IPS-20b (cell line): Measurements from ENCODE around the gene SERPINA3.

Experiments
- H3K27ac ChIP-seq: one replicate; pipeline ENCODE4 v1.5.1; 2013; ENCODE audit warnings: low read length
- H3K27me3 ChIP-seq: 2 replicates; pipeline ENCODE4 v1.6.1; 2013; ENCODE audit warnings: mild to moderate bottlenecking, low read length, inconsistent platforms; ENCODE audit not compliant: insufficient read depth
- H3K36me3 ChIP-seq: 2 replicates; pipeline ENCODE4 v1.6.1; 2013; ENCODE audit warnings: low read depth, mild to moderate bottlenecking, inconsistent platforms, low read length, moderate library complexity; ENCODE audit not compliant: insufficient read depth
- H3K4me1 ChIP-seq: 2 replicates; pipeline ENCODE4 v1.6.1; 2013; ENCODE audit warnings: mild to moderate bottlenecking, control low read depth, inconsistent platforms, low read length, moderate library complexity; ENCODE audit not compliant: insufficient read depth
- H3K4me3 ChIP-seq: 2 replicates; pipeline ENCODE4 v1.5.1; 2013; ENCODE audit warnings: mild to moderate bottlenecking, low read length, inconsistent platforms
- H3K9ac ChIP-seq: 2 replicates; pipeline ENCODE4 v1.6.1; 2013; ENCODE audit warnings: low read depth, mild to moderate bottlenecking, inconsistent platforms, low read length, moderate library complexity
- H3K9me3 ChIP-seq: 2 replicates; pipeline ENCODE4 v1.6.1; 2013; ENCODE audit warnings: mild to moderate bottlenecking, low read depth, low read length, inconsistent platforms; ENCODE audit not compliant: insufficient read depth

Gene SERPINA3

DNA sequence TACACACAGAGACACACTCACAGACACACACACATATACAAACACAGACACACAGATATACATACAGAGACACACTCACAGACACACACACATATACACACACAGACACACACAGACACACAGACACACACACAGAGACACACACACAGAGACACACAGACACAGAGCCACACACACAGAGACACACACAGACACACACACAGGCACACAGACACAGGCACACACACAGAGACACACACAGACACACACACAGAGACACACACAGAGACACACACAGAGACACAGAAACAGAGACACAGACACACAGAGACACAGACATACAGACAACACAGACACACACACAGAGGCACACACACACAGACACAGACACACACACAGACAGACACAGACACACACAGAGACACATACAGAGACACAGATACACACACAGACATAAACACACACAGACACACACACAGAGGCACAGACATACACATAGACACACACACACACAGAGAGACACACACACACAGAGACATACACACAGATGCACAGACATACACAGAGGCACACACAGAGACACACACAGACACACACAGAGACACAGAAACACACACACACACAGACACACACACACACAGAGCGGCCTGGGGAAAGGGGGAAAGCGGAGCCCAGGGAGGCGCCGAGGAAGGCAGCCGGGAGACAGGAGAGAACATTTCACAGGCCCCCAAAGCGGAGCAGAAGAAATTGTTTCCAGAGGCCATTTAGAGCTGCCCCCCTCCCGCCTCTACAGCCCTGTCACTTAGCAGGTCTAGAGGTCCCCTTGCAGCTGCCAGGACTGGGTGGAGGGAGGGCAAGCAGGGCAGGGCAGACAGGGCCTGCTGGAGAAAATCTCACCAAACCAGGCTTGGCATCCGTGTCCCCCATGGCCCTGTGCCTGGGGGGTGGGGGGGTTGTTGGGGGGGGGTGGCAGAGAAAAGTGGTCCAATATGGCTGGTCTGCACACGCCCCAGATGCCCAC, 38.9 kb downstream of the SERPINA3 start:
- Histone ChIP-seq H3K4me3 (no peak overlapping the region), H3K27me3 (no peaks in the 10 kb centered on the region), H3K9ac (no peak overlapping the region), H3K4me1 (no peaks in the 10 kb centered on the region), H3K9me3 (peaks cover 4% of the 10 kb centered on the region; the same call in 1 of the 2 replicates), H3K27ac (no peak overlapping the region), H3K36me3 (no peaks in the 10 kb centered on the region)

DNA sequence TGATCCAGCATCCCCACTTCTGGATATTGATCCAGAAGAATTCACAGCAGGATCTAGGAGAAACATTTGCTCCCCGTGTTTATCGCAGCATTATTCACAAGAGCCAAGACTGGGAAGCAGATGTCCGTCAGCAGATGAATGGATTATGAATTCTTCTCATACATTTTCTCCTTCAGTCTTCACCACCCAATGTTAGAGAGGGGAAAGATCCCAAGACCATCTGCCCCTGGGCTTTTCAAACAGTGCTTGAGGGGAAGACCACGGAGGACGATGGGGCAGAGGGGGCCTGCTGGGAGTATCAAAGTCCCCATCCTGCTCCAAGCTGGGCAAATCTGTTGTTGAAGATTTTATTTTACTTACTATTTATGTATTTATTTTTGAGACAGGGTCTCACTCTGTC, 41.1 kb downstream of the SERPINA3 start:
- no peaks in the 10 kb centered on the region for H3K27me3 ChIP-seq
- H3K27ac ChIP-seq, result no peak overlapping the region
- H3K4me3 ChIP-seq, result no peak overlapping the region
- no peaks in the 10 kb centered on the region for H3K9me3 ChIP-seq
- no peaks in the 10 kb centered on the region for H3K36me3 ChIP-seq
- H3K9ac ChIP-seq, result no peak overlapping the region
- H3K4me1 ChIP-seq, result no peaks in the 10 kb centered on the region

DNA sequence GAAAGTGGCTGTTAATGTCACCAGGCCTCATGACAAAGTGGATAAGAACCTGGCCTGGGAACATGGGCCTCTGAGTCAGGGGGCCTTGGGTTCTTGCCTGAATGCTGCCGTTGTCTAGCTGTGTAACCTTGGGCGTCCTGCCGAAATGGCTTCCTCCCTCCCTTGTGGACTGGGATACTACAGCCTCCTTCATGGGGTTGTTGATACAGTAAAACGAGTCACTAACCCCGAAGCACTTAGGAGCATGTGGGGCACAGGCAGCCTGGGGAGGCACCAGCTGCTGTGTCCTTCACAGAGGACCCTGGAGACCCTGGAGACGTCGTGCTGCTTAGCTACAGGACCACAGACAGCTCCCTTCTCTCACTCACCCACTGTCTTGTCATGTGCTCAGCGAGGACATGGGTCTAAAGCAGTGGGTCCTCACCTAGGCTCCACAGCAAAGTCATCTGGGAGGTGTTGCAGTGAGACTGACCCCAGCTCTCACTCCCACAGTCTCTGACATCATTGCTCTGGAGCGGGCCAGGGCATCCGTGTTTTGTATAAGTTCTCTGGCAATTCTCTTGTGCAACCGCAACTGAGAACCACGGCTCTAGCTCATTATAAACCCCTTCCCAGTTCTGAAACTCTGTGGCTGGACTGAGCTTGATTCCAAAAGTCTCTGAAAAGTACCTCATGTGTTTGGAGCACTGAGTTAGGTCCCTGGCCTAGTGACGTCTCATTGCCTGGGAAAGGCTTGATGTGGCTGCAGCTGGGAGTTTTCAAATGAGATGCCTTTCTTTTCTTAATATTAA, 42.1 kb downstream of the SERPINA3 start:
- Histone ChIP-seq H3K27ac (no peak overlapping the region), H3K9me3 (no peaks in the 10 kb centered on the region), H3K9ac (no peak overlapping the region), H3K4me3 (no peak overlapping the region), H3K36me3 (no peaks in the 10 kb centered on the region), H3K27me3 (no peaks in the 10 kb centered on the region), H3K4me1 (no peaks in the 10 kb centered on the region)

DNA sequence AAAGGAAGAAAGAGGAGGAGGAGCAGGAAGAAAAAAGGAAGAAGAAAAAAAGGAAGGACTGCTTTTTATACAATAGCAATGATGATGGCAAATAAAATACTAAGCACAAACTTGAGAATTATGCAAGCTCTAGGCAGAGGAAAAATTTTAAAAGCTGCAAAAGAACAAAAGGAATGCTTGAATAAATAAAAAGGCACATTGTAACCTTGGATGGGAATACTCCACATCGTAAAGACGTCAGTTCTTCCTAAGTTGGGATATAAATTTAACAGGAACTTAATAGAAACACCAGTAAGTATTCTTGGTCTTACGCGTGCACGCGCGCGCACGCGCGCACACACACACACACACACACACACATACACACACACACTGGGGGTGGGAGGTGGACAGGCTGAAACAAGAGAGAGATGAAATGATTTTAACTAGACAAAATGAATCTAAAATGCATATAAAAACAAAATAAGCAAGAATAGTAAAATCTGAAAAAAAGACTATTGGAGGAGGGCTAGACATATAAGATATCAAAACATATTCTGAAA, 43.0 kb downstream of the SERPINA3 start:
- Histone ChIP-seq H3K27me3 (no peaks in the 10 kb centered on the region), H3K9ac (no peak overlapping the region), H3K4me3 (no peak overlapping the region), H3K36me3 (no peaks in the 10 kb centered on the region), H3K9me3 (no peaks in the 10 kb centered on the region), H3K27ac (no peak overlapping the region), H3K4me1 (no peaks in the 10 kb centered on the region)

DNA sequence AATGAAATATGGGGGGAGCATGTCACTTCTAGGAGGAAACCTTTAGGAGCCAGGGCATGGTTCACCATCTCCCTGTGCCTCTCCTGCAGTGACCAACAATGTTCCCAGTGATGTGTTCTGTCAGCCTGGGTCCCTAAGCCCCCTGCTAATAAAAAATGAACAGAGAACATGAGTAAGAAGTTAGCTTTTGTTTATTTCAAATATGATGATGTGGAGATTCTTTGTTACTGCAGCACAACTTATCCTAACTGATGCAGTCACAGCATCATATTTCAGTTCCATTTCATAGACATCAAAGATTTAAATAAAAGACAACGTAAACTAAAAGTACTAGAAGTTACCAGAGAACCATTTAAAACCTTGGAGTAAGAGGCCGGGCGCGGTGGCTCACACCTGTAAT, 43.9 kb downstream of the SERPINA3 start:
- H3K4me3 ChIP-seq, result no peak overlapping the region
- no peak overlapping the region for H3K9ac ChIP-seq
- no peaks in the 10 kb centered on the region for H3K27me3 ChIP-seq
- H3K9me3 ChIP-seq, result no peaks in the 10 kb centered on the region
- no peaks in the 10 kb centered on the region for H3K4me1 ChIP-seq
- no peak overlapping the region for H3K27ac ChIP-seq
- H3K36me3 ChIP-seq, result no peaks in the 10 kb centered on the region

DNA sequence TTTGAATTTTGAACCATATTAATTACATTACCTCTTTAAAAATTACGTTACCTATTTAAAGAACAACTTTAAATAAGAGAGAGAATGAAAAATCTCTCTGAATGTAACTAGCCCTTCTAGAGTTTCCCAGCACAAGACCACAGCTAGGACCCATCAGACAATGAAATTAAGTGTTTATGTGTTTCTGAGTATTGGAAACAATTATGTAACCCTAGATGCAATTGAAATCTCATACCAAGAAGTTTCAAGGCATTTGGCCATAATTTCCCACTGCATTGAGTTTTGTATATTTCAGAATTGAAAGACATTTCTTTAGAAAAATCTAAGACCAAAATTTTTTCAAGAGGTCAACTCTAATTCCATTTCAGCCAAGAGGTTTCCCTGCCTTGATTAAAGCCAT, 47.1 kb downstream of the SERPINA3 start:
- H3K9ac ChIP-seq, result no peak overlapping the region
- H3K27me3 ChIP-seq, result no peaks in the 10 kb centered on the region
- H3K4me3 ChIP-seq, result no peak overlapping the region
- no peak overlapping the region for H3K27ac ChIP-seq
- no peaks in the 10 kb centered on the region for H3K4me1 ChIP-seq
- no peaks in the 10 kb centered on the region for H3K36me3 ChIP-seq
- H3K9me3 ChIP-seq, result no peaks in the 10 kb centered on the region

DNA sequence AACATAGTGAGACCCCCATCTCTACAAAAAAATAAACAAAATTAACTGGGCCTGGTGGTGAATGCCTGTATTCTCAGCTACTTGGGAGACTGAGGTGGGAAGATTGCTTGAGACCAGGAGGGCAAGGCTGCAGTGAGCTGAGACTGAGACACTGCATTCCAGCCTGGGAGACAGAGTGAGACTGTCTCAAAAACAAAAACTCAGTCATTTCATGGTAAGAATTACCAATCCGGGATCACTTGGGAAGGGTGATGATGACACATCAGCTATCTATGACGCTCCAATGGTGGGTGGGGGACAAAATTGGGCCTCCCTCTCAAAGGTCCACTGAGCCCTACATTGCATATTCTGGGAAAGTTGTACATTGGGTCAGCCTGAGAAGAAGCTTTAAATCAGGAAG, 47.7 kb downstream of the SERPINA3 start:
- Histone ChIP-seq H3K36me3 (no peaks in the 10 kb centered on the region), H3K27me3 (no peaks in the 10 kb centered on the region), H3K4me1 (no peaks in the 10 kb centered on the region), H3K9me3 (no peaks in the 10 kb centered on the region), H3K4me3 (no peak overlapping the region), H3K27ac (no peak overlapping the region), H3K9ac (no peak overlapping the region)

DNA sequence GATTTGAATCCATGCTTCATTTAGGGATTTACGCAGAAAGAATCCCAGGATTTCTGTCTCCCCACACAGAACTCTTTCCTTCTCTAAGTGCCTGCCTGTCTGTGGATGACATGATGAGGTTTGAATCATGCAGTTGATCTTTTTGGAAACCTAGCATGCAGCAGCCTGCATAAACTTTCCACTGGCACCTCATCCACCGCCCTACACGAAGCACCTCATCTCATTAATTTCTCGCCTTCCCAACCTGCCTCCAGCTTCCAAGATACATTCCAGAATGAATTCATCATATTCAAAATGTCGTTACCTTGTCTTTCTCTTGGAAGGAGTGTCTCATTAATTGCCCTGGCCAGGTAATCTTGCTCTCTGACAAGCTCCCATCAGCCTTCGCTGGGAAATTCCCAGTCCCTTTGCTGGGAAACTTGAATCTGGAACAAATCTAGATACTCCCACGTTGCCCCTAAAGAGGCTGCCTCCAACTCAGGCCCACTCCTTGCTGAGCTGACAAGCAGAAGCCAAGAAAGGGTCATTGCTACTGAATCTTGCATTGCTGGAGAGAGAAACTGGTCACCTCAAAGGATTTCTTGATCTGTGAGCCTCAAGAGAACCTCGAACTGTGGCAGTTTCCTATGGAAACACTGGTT, 48.2 kb downstream of the SERPINA3 start:
- no peaks in the 10 kb centered on the region for H3K9me3 ChIP-seq
- no peak overlapping the region for H3K4me3 ChIP-seq
- no peaks in the 10 kb centered on the region for H3K4me1 ChIP-seq
- H3K9ac ChIP-seq, result no peak overlapping the region
- H3K36me3 ChIP-seq, result no peaks in the 10 kb centered on the region
- no peak overlapping the region for H3K27ac ChIP-seq
- no peaks in the 10 kb centered on the region for H3K27me3 ChIP-seq

DNA sequence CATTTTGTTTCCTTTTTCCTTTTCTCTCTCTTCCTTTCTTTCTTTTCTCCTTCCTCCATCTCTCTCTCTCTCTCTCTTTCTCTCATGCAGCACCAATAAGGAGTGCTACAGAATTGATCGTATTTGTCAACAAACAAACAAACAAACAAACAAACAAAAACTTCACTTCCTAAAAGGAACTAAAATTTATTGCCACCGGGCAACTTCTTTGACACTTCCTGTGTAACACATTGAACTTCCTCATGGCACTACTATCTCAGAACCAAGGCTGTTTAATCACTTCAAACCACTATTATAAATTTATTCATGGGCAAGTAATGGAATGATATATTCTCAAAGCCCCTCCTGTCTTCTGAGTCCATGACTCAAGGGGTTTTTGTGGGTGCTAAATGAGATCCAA, 51.3 kb downstream of the SERPINA3 start:
- Histone ChIP-seq H3K27me3 (no peaks in the 10 kb centered on the region), H3K9me3 (no peaks in the 10 kb centered on the region), H3K36me3 (no peaks in the 10 kb centered on the region), H3K9ac (no peak overlapping the region), H3K27ac (no peak overlapping the region), H3K4me3 (no peak overlapping the region), H3K4me1 (no peaks in the 10 kb centered on the region)

DNA sequence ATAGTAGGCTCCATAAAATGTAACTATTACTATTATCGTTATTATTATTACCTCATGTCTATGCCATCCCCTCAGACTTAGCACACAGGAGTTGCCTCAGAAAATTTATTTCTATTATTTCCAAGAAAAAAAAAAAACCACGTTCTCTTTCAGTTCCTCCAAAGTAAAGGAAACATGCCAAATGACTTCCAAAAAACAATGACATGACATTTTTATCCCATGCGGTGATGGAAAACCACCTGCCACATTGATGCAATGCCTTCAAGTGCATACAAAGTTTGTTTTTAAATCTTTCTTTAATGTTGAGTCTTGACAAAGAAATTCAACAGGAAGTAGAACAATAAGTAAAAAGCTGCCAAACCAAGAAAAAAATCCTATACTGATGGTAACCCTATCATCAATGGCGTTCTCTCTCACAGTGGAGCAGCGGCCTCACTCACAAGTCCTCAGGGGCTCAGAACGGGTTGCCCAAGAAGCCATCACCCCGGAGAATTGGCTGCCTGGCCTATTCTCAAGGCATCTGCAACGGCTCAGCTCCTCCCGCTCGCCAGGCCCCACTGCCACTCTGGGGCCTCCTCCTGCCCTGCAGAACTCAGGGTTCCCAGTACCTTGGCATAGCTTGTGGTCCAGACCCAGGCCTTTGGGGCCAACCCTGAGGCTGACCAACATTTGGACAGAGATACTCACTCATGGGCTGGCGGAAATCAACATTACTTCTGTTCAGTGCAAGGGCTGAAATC, 51.9 kb downstream of the SERPINA3 start:
- H3K9ac ChIP-seq, result no peak overlapping the region
- no peak overlapping the region for H3K4me3 ChIP-seq
- no peak overlapping the region for H3K27ac ChIP-seq
- no peaks in the 10 kb centered on the region for H3K9me3 ChIP-seq
- H3K36me3 ChIP-seq, result no peaks in the 10 kb centered on the region
- no peaks in the 10 kb centered on the region for H3K4me1 ChIP-seq
- H3K27me3 ChIP-seq, result no peaks in the 10 kb centered on the region

DNA sequence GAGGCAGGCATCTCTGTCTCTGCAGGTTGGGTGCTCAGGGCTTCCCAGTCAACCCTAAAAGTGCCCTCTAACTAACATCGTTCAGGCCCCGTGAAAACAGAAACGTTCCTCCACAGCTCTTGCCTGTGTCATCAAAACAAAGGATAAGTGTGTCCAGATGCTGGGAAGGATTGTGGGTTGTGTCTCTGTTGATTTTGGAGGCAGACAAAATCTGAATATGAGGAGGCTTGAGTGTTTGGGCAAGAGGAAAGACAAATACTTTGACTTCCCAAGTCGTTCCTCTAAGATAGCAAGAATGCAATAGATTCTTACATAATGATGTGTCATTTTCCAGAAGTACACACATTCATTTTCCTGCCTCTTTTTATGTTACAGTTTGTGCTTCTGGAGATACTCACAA, 52.9 kb downstream of the SERPINA3 start:
- no peaks in the 10 kb centered on the region for H3K9me3 ChIP-seq
- H3K27ac ChIP-seq, result no peak overlapping the region
- H3K4me1 ChIP-seq, result no peaks in the 10 kb centered on the region
- no peaks in the 10 kb centered on the region for H3K36me3 ChIP-seq
- no peak overlapping the region for H3K4me3 ChIP-seq
- H3K27me3 ChIP-seq, result no peaks in the 10 kb centered on the region
- no peak overlapping the region for H3K9ac ChIP-seq
